ENCODE data around the gene SNN.

SNN gene

GRCh38 chr16:11667824-11668622 lies at the start of gene SNN:
TSS of gene SNN (plus strand) at chr16:11668455. CDS start at chr16:11676060, 7,605 bp downstream.
- DNase-seq, result peak; percentile 85

GRCh38 chr16:11619327-11619851 lies 48.9 kb upstream of the SNN start:
- no peak for DNase-seq

GRCh38 chr16:11620243-11621003 lies 47.8 kb upstream of the SNN start:
- DNase-seq, result no peak

- no peak for DNase-seq
Observed at GRCh38 chr16:11621539-11621919, 46.7 kb upstream of the SNN start.

- DNase-seq, result peak; percentile 45
Observed at GRCh38 chr16:11621920-11622651, 46.2 kb upstream of the SNN start.

- no peak for DNase-seq
Observed at GRCh38 chr16:11624205-11624604, 44.0 kb upstream of the SNN start.

GRCh38 chr16:11624636-11625607 lies 43.3 kb upstream of the SNN start:
- no peak for DNase-seq

GRCh38 chr16:11625769-11626168 lies 42.5 kb upstream of the SNN start:
- DNase-seq, result no peak

GRCh38 chr16:11626657-11627291 lies 41.5 kb upstream of the SNN start:
- no peak for DNase-seq

- no peak for DNase-seq
Observed at GRCh38 chr16:11627292-11627663, 41.0 kb upstream of the SNN start.

GRCh38 chr16:11627822-11628457 lies 40.3 kb upstream of the SNN start:
- no peak for DNase-seq

- no peak for DNase-seq
Observed at GRCh38 chr16:11629071-11630030, 38.9 kb upstream of the SNN start.

GRCh38 chr16:11630046-11630767 lies 38.0 kb upstream of the SNN start:
- DNase-seq, result no peak

- no peak for DNase-seq
Observed at GRCh38 chr16:11630768-11631056, 37.5 kb upstream of the SNN start.

- no peak for DNase-seq
Observed at GRCh38 chr16:11631214-11631613, 37.0 kb upstream of the SNN start.

GRCh38 chr16:11632455-11632939 lies 35.8 kb upstream of the SNN start:
- no peak for DNase-seq

- DNase-seq, result no peak
Observed at GRCh38 chr16:11633113-11633512, 35.1 kb upstream of the SNN start.

- DNase-seq, result no peak
Observed at GRCh38 chr16:11634312-11634711, 33.9 kb upstream of the SNN start.

GRCh38 chr16:11635113-11635652 lies 33.1 kb upstream of the SNN start:
- no peak for DNase-seq
